PFSK-1 (cell line): ENCODE data around the gene IGFBP5.

Experiments used
- POLR2AphosphoS5 ChIP-seq: IDR thresholded peaks from 2 replicates; pipeline ENCODE4 v1.6.1; 2012; ENCODE audit warnings: low read depth, mild to moderate bottlenecking, control low read depth, low read length, moderate library complexity
- SIN3A ChIP-seq: IDR thresholded peaks from 2 replicates; pipeline ENCODE4 v1.6.1; 2012; ENCODE audit warnings: mild to moderate bottlenecking, low read length, moderate library complexity, borderline replicate concordance; ENCODE audit not compliant: insufficient read depth
- TAF1 ChIP-seq: IDR thresholded peaks from 2 replicates; pipeline ENCODE4 v1.6.1; 2012; ENCODE audit warnings: low read length, control low read depth, borderline replicate concordance; ENCODE audit not compliant: insufficient read depth
- TF ChIP-seq, protein P1 (sequence below), 2 experiments: IDR thresholded peaks; 2 replicates each; pipeline versions ENCODE4 v1.6.1 to v1.8.0; 2011 to 2012; ENCODE audit warnings: low read depth in 2 of 2, low read length in 2 of 2, control low read depth in 1 of 2, inconsistent platforms in 1 of 2, mild to moderate bottlenecking in 1 of 2, moderate library complexity in 1 of 2; ENCODE audit not compliant: insufficient read depth in 1 of 2

DNA sequence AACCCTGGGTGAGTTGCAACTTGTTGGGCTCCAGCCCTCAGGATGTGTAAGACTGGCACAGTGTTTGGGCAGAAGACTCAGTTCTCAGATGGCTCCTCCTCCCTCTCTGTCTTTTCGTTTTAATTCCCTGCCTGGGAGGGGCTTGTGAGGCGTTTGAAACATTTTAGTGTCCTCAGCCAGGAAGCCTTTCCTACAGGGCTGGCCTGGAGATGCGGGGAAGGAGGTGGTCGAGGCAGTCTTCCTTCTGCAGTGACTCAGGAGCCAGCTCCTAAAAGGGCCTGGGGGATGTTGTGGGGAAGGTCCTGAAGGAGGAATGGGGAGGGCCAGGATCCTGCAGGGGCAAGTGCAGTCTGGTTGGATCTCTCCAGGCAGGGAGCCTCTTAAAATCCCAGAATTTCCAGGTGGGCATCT lies 22.1 kb upstream of the IGFBP5 start:
- no peak for TF ChIP-seq POLR2AphosphoS5
- TF ChIP-seq, protein P1, sequence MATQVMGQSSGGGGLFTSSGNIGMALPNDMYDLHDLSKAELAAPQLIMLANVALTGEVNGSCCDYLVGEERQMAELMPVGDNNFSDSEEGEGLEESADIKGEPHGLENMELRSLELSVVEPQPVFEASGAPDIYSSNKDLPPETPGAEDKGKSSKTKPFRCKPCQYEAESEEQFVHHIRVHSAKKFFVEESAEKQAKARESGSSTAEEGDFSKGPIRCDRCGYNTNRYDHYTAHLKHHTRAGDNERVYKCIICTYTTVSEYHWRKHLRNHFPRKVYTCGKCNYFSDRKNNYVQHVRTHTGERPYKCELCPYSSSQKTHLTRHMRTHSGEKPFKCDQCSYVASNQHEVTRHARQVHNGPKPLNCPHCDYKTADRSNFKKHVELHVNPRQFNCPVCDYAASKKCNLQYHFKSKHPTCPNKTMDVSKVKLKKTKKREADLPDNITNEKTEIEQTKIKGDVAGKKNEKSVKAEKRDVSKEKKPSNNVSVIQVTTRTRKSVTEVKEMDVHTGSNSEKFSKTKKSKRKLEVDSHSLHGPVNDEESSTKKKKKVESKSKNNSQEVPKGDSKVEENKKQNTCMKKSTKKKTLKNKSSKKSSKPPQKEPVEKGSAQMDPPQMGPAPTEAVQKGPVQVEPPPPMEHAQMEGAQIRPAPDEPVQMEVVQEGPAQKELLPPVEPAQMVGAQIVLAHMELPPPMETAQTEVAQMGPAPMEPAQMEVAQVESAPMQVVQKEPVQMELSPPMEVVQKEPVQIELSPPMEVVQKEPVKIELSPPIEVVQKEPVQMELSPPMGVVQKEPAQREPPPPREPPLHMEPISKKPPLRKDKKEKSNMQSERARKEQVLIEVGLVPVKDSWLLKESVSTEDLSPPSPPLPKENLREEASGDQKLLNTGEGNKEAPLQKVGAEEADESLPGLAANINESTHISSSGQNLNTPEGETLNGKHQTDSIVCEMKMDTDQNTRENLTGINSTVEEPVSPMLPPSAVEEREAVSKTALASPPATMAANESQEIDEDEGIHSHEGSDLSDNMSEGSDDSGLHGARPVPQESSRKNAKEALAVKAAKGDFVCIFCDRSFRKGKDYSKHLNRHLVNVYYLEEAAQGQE (IDR thresholded peaks at IDR 0.05; ENCODE audit: insufficient read depth in 1 of 2, low read depth in 2 of 2, low read length in 2 of 2) = no peak
- no peak for TF ChIP-seq TAF1
- no peak for TF ChIP-seq SIN3A
